ENCODE results near the gene CHKB. TPM values are rescaled to one million over a fixed set of nuclear protein-coding genes. Genes with fewer than 3 reads are reported as not detected.

CHKB gene
- total RNA-seq, 4 donors from 2014 or later: 13.5 to 75.6 (median 55.2) TPM

- Histone ChIP-seq H3K9me3 (no peaks in the 10 kb centered on the region), H3K4me1 (peaks cover 0 to 11% of the 10 kb centered on the region in 2 donors), H3K27me3 (peaks cover 4 to 24% of the 10 kb centered on the region in 2 donors), H3K36me3 (no peaks in the 10 kb centered on the region), H3K4me3 (no peak overlapping the region), H3K27ac (peak overlapping the region in 1 of 2 donors; percentile 85)
- TF ChIP-seq POLR2A (IDR thresholded peaks at IDR 0.05): no peak
- TF ChIP-seq, protein P1, sequence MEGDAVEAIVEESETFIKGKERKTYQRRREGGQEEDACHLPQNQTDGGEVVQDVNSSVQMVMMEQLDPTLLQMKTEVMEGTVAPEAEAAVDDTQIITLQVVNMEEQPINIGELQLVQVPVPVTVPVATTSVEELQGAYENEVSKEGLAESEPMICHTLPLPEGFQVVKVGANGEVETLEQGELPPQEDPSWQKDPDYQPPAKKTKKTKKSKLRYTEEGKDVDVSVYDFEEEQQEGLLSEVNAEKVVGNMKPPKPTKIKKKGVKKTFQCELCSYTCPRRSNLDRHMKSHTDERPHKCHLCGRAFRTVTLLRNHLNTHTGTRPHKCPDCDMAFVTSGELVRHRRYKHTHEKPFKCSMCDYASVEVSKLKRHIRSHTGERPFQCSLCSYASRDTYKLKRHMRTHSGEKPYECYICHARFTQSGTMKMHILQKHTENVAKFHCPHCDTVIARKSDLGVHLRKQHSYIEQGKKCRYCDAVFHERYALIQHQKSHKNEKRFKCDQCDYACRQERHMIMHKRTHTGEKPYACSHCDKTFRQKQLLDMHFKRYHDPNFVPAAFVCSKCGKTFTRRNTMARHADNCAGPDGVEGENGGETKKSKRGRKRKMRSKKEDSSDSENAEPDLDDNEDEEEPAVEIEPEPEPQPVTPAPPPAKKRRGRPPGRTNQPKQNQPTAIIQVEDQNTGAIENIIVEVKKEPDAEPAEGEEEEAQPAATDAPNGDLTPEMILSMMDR (IDR thresholded peaks at IDR 0.05): no peak
- intact Hi-C loops (cut with DNase I; ENCODE audit: low total_unique reads): no loop called here
- DNase-seq: no peak
Observed at GRCh38 chr22:50532824-50533796, 49.5 kb downstream of the CHKB start.

GRCh38 chr22:50531962-50532674 lies 50.5 kb downstream of the CHKB start:
- peaks cover 0 to 11% of the 10 kb centered on the region in 2 donors for H3K4me1 ChIP-seq
- H3K27me3 ChIP-seq: peaks cover 4 to 24% of the 10 kb centered on the region in 2 donors
- H3K4me3 ChIP-seq: peak overlapping the region; percentile 39 to 40
- intact Hi-C loops (cut with DNase I; ENCODE audit: low total_unique reads): no loop called here
- peak; percentile 66 to 72 for DNase-seq
- TF ChIP-seq POLR2A (IDR thresholded peaks at IDR 0.05): peak in 1 of 2 donors; percentile 46
- TF ChIP-seq, protein P1 (IDR thresholded peaks at IDR 0.05): no peak
- H3K36me3 ChIP-seq: no peaks in the 10 kb centered on the region
- no peaks in the 10 kb centered on the region for H3K9me3 ChIP-seq
- H3K27ac ChIP-seq: peak overlapping the region; percentile 77 to 85

DNA sequence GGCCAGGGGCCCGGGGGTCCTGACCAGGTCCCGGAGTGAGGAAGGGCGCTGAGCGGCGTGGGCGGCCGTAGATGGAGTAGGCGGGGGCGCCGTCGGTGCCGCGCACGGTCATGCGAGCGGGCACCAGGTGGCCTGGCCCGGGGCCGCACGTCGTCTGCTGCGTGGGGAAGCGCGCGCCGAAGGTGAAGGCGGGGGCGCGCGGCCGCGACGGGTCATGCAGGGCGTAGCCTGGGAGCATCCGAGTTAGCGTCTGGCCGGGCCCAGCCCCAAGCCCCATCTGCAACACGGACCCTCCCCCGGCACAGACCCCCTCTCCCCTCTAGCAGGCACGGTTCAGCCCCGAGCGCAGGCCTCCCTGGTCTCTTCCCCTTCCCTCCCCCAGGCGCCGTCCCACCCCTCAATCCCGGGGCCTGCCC lies 51.1 kb downstream of the CHKB start:
- H3K9me3 ChIP-seq: no peaks in the 10 kb centered on the region
- peak overlapping the region; percentile 77 to 85 for H3K27ac ChIP-seq
- H3K27me3 ChIP-seq: peaks cover 4 to 24% of the 10 kb centered on the region in 2 donors
- no peaks in the 10 kb centered on the region for H3K36me3 ChIP-seq
- intact Hi-C loops (cut with DNase I; ENCODE audit: low total_unique reads): no loop called here
- peak overlapping the region; percentile 39 to 40 for H3K4me3 ChIP-seq
- DNase-seq: peak in 1 of 2 donors; percentile 45
- H3K4me1 ChIP-seq: peaks cover 0 to 11% of the 10 kb centered on the region in 2 donors
- TF ChIP-seq POLR2A (IDR thresholded peaks at IDR 0.05): no peak
- TF ChIP-seq, protein P1 (IDR thresholded peaks at IDR 0.05): no peak

- H3K4me3 ChIP-seq: peak overlapping the region; percentile 39 to 40
- no peaks in the 10 kb centered on the region for H3K9me3 ChIP-seq
- DNase-seq: peak; percentile 70 to 82
- H3K27me3 ChIP-seq: peaks cover 4 to 24% of the 10 kb centered on the region in 2 donors
- TF ChIP-seq POLR2A (IDR thresholded peaks at IDR 0.05): peak; percentile 63 to 64
- TF ChIP-seq, protein P1 (IDR thresholded peaks at IDR 0.05): no peak
- H3K27ac ChIP-seq: peak overlapping the region; percentile 77 to 85
- H3K36me3 ChIP-seq: no peaks in the 10 kb centered on the region
- intact Hi-C loops (cut with DNase I; ENCODE audit: low total_unique reads): no loop called here
- peaks cover 0 to 11% of the 10 kb centered on the region in 2 donors for H3K4me1 ChIP-seq
Observed at GRCh38 chr22:50530877-50531545, 51.6 kb downstream of the CHKB start.
